Measurements from ENCODE around the gene TRIL. TPM values are rescaled to one million over a fixed set of nuclear protein-coding genes. Genes with fewer than 3 reads are reported as not detected.

Gene TRIL
- total and polyA plus RNA-seq, 2 donors (not counting 3 experiments of a cell fraction or from before 2014, with no cell fraction given) = 0.52 to 1.8 TPM

GRCh38 chr7:28976022-28976421 lies 17.9 kb upstream of the TRIL start:
- POLR2A ChIA-PET = no interaction called here
- dilution Hi-C loops (cut with MboI; ENCODE audit: extremely low pct_ligation_motif_present, low sequenced_read_pairs) = no loop called here

More at GRCh38 chr7:28976022-28976421, 17.9 kb upstream of the TRIL start:
- H3K79me2 ChIP-seq (ENCODE audit: control insufficient read depth, insufficient read depth, low read length) = no peaks in the 10 kb centered on the region
- no peak overlapping the region for H3K4me3 ChIP-seq (replicated peaks in 1 of 3; ENCODE audit: insufficient read depth in 1 of 3, low read depth in 1 of 3, low read length in 3 of 3)
- intact Hi-C loops (cut with micrococcal nuclease) = no loop called here
- H3K9ac ChIP-seq (replicated peaks; ENCODE audit: extremely low read depth, insufficient read depth, low read length) = no peak overlapping the region
- no peak overlapping the region for H2AFZ ChIP-seq (ENCODE audit: low read depth, low read length)
- no peaks in the 10 kb centered on the region for H3K9me3 ChIP-seq (replicated peaks; ENCODE audit: control insufficient read depth, insufficient read depth, low read length)
- FAIRE-seq (no peak), DNase-seq (ENCODE audit: low read depth, low spot score) (no peak)
- no peak for TF ChIP-seq MYC (IDR thresholded peaks at IDR 0.05; ENCODE audit: low read depth, low read length)
- TF ChIP-seq EZH2 (IDR thresholded peaks at IDR 0.05; ENCODE audit: borderline replicate concordance, low read depth, low read length, severe bottlenecking) = no peak
- TF ChIP-seq FOS (IDR thresholded peaks at IDR 0.05; ENCODE audit: borderline replicate concordance, insufficient read depth, low read length) = no peak
- no peak for TF ChIP-seq CTCF (IDR thresholded peaks at IDR 0.05; ENCODE audit: extremely low read depth in 1 of 2, insufficient read depth in 1 of 2, low read depth in 1 of 2, low read length in 2 of 2)
- TF ChIP-seq JUN (IDR thresholded peaks at IDR 0.05; ENCODE audit: borderline replicate concordance, insufficient read depth, insufficient read length, low read depth) = no peak
- TF ChIP-seq POLR2AphosphoS5 (IDR thresholded peaks at IDR 0.05; ENCODE audit: insufficient read depth, low read depth, low read length) = no peak
- TF ChIP-seq POLR2A (IDR thresholded peaks at IDR 0.05; ENCODE audit: low read depth, low read length) = no peak
- TF ChIP-seq MAX (IDR thresholded peaks at IDR 0.05; ENCODE audit: insufficient read depth, insufficient read length) = no peak
- no peak for TF ChIP-seq GATA2 (IDR thresholded peaks at IDR 0.05; ENCODE audit: insufficient read depth, insufficient read length, low read depth, low read length)
- H3K9me1 ChIP-seq (replicated peaks; ENCODE audit: control insufficient read depth, extremely low read depth, insufficient read depth, low read length) = no peaks in the 10 kb centered on the region
- H3K4me1 ChIP-seq (ENCODE audit: control insufficient read depth, extremely low read depth, insufficient read depth, low read length) = no peaks in the 10 kb centered on the region
- H3K36me3 ChIP-seq (ENCODE audit: control insufficient read depth in 2 of 2, extremely low read depth in 1 of 2, insufficient read depth in 2 of 2, low read length in 2 of 2) = no peaks in the 10 kb centered on the region
- no peaks in the 10 kb centered on the region for H4K20me1 ChIP-seq (replicated peaks; ENCODE audit: control insufficient read depth, extremely low read depth, insufficient read depth, low read length)
- no peak overlapping the region for H3K27ac ChIP-seq (ENCODE audit: insufficient read depth, low read depth, low read length)
- no peak overlapping the region for H3K4me2 ChIP-seq (ENCODE audit: insufficient read depth, low read length)
- peaks cover 2% of the 10 kb centered on the region in 2 experiments for H3K27me3 ChIP-seq (ENCODE audit: control insufficient read depth in 2 of 2, insufficient read depth in 2 of 2, low read length in 2 of 2)
- BruUV-seq (replicated peaks) = no TSS peak
- CTCF ChIA-PET = interaction anchor here (0.9 to 1.0 kb wide), 2 partner anchors 19 to 131 kb away, joined by 3 read pairs; no protein-coding TSS in a partner anchor

Data from endothelial cell of umbilical vein (primary cell).